MM.1S (cell line): ENCODE results near the gene MISP.

Experiments
- CTCF ChIP-seq: fragments of 300-600 bp; sonication (generic); IDR thresholded peaks from 2 replicates; pipeline ENCODE4 v1.5.1; 2016; ENCODE audit warnings: antibody characterized with exemption, low read length, mixed read lengths
- EZH2 ChIP-seq: fragments of 300-600 bp; sonication (generic); optimal IDR thresholded peaks from 2 replicates; pipeline ENCODE3; 2017; ENCODE audit warnings: low read depth, mild to moderate bottlenecking, antibody characterized with exemption, low read length, mixed read lengths
- EZH2phosphoT487 ChIP-seq: fragments of 300-600 bp; sonication (generic); IDR thresholded peaks from 2 replicates; pipeline ENCODE4 v1.6.1; 2018; ENCODE audit warnings: antibody characterized with exemption, low read length

DNA sequence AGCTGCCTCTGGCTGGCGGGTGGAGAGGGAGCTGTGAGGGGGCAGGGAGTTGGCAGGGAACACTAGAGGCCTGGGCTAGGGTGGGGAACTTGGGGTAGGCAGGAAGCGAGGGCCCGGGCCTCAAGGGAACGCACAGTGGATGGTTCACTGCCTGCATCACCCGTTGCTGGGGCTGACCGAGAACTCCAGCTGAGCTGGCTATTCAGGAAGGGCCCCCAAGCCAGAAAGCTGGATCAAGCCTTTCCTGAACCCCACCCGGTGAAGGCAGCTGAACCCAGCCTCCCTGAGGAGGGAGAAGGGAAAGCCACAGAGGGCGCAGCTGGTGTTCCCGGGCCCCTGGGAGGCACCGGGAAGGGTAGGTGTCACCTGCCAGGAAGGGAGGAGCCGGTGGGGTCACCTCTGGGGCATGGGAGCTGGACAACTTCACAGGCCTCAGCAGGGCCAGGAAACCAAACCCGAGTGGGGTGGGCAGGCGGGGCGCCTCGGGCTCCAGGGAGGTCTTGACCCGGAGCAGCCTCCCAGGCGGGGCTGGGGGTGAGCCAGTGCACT is 28.3 kb upstream of the MISP start:
- TF ChIP-seq CTCF (no peak), EZH2 (no peak), EZH2phosphoT487 (no peak)
